H1 (cell line): ENCODE data around the gene STARD9. TPM values are rescaled to one million over a fixed set of nuclear protein-coding genes. Genes with fewer than 3 reads are reported as not detected.

Experiments used
- CTCF ChIA-PET: fragments of 300-600 bp; sonication (Branson Sonifier 250); formaldehyde crosslinking; loops from one replicate; lab custom pipeline; 2021; ENCODE audit not compliant: partially characterized antibody; lab: Charles Lee
- POLR2A ChIA-PET: fragments of 300-600 bp; sonication (Branson Sonifier 250); formaldehyde crosslinking; loops from one replicate; lab custom pipeline; 2021; ENCODE audit warnings: inconsistent platforms; ENCODE audit not compliant: partially characterized antibody; lab: Charles Lee
- DNase-seq, 2 experiments: peaks; one replicate each; pipeline versions ENCODE4 v3.0.0 to v3.0.0-alpha.2; 2010 to 2022; ENCODE audit warnings: low spot score in 2 of 2, low read depth in 1 of 2, mixed read lengths in 1 of 2
- FAIRE-seq: peaks from 2 replicates; lab custom pipeline; 2011; peaks lifted over from hg19 to GRCh38; lab: Jason Lieb, UNC
- H2AFZ ChIP-seq: 2 replicates; pipeline ENCODE4 v1.8.1; 2012; ENCODE audit warnings: low read length, inconsistent platforms
- H2AK5ac ChIP-seq: 2 replicates; pipeline ENCODE4 v1.6.1; 2013; ENCODE audit warnings: low read depth, low read length
- H2BK120ac ChIP-seq: replicated peaks from 2 replicates; pipeline ENCODE3; 2013; ENCODE audit warnings: low read depth, low read length, inconsistent platforms
- H2BK12ac ChIP-seq: 2 replicates; pipeline ENCODE4 v1.6.1; 2013; ENCODE audit warnings: low read depth, low read length
- H2BK15ac ChIP-seq: 2 replicates; pipeline ENCODE4 v1.6.1; 2013; ENCODE audit warnings: low read length
- H2BK20ac ChIP-seq: 2 replicates; pipeline ENCODE4 v1.6.1; 2013; ENCODE audit warnings: low read length
- H2BK5ac ChIP-seq: 2 replicates; pipeline ENCODE4 v1.6.1; 2013; ENCODE audit warnings: low read depth, low read length
- H3K14ac ChIP-seq: 2 replicates; pipeline ENCODE4 v1.6.1; 2013; ENCODE audit warnings: inconsistent platforms; ENCODE audit not compliant: insufficient read length
- H3K18ac ChIP-seq: 2 replicates; pipeline ENCODE4 v1.6.1; 2013; ENCODE audit warnings: low read length; ENCODE audit errors: extremely low read depth
- H3K23ac ChIP-seq: 2 replicates; pipeline ENCODE4 v1.6.1; 2013; ENCODE audit warnings: inconsistent platforms; ENCODE audit not compliant: insufficient read length
- H3K23me2 ChIP-seq: 2 replicates; pipeline ENCODE4 v1.6.1; 2013; ENCODE audit warnings: low read depth, low read length
- H3K27ac ChIP-seq: 2 replicates; pipeline ENCODE4 v1.6.1; 2011; ENCODE audit warnings: low read depth, low read length, inconsistent platforms
- H3K27me3 ChIP-seq, 4 experiments: replicated peaks in 1 of 4; 1 replicate in 1 of 4; 2 replicates in 3 of 4; pipeline versions ENCODE4 v1.6.1 to v1.8.1; 2011 to 2013; ENCODE audit warnings: low read length in 3 of 4, mild to moderate bottlenecking in 3 of 4, inconsistent platforms in 2 of 4, mixed read lengths in 2 of 4, moderate library complexity in 1 of 4; ENCODE audit not compliant: control insufficient read depth in 3 of 4, insufficient read depth in 3 of 4; ENCODE audit errors: extremely low read depth in 1 of 4
- H3K36me3 ChIP-seq, 4 experiments: 2 replicates each; pipeline versions ENCODE4 v1.6.1 to v1.8.1; 2011 to 2013; ENCODE audit warnings: mild to moderate bottlenecking in 4 of 4, low read length in 3 of 4, moderate library complexity in 2 of 4, control low read depth in 1 of 4, inconsistent platforms in 1 of 4; ENCODE audit not compliant: insufficient read depth in 4 of 4, control insufficient read depth in 2 of 4
- H3K4ac ChIP-seq: replicated peaks from 2 replicates; pipeline ENCODE3; 2013; ENCODE audit warnings: low read length, low read depth, mixed read lengths, inconsistent platforms; ENCODE audit not compliant: insufficient read length
- H3K4me1 ChIP-seq, 4 experiments: replicated peaks in 1 of 4; 1 replicate in 1 of 4; 2 replicates in 3 of 4; pipeline versions ENCODE4 v1.6.1 to v1.8.1; 2011 to 2013; ENCODE audit warnings: low read length in 3 of 4, inconsistent platforms in 2 of 4, mixed read lengths in 1 of 4; ENCODE audit not compliant: insufficient read depth in 4 of 4, control insufficient read depth in 3 of 4
- H3K4me2 ChIP-seq, 2 experiments: 2 replicates each; pipeline versions ENCODE4 v1.6.1 to v1.8.1; 2011 to 2013; ENCODE audit warnings: low read depth in 2 of 2, low read length in 2 of 2, control low read depth in 1 of 2, inconsistent platforms in 1 of 2, mild to moderate bottlenecking in 1 of 2; ENCODE audit not compliant: insufficient read depth in 1 of 2
- H3K4me3 ChIP-seq, 4 experiments: fragments of 200-600, 300-600 bp in 1 of 4; sonication (generic), shearing (Covaris generic), sonication (Bioruptor Twin) in 1 of 4; 2 replicates each; pipeline versions ENCODE4 v1.5.1 to v1.8.1; 2011 to 2016; ENCODE audit warnings: low read length in 4 of 4, low read depth in 3 of 4, control low read depth in 2 of 4, inconsistent platforms in 2 of 4, mild to moderate bottlenecking in 2 of 4, mixed read lengths in 1 of 4, moderate library complexity in 1 of 4; ENCODE audit not compliant: insufficient read depth in 2 of 4; ENCODE audit errors: extremely low read depth in 1 of 4
- H3K56ac ChIP-seq: replicated peaks from 2 replicates; pipeline ENCODE3; 2013; ENCODE audit warnings: low read depth, mild to moderate bottlenecking, mixed read lengths, low read length, inconsistent platforms; ENCODE audit not compliant: insufficient read length
- H3K79me1 ChIP-seq: 2 replicates; pipeline ENCODE4 v1.6.1; 2013; ENCODE audit warnings: low read depth, low read length, control low read depth
- H3K79me2 ChIP-seq, 2 experiments: 2 replicates each; pipeline versions ENCODE4 v1.6.1 to v1.8.1; 2012 to 2013; ENCODE audit warnings: low read length in 2 of 2, mild to moderate bottlenecking in 2 of 2, inconsistent platforms in 1 of 2; ENCODE audit not compliant: insufficient read depth in 2 of 2, control insufficient read depth in 1 of 2
- H3K9ac ChIP-seq, 4 experiments: replicated peaks in 1 of 4; 1 replicate in 1 of 4; 2 replicates in 3 of 4; pipeline versions ENCODE4 v1.6.1 to v1.8.1; 2011 to 2013; ENCODE audit warnings: low read depth in 3 of 4, low read length in 3 of 4, control low read depth in 2 of 4, mild to moderate bottlenecking in 2 of 4, moderate library complexity in 2 of 4, inconsistent platforms in 1 of 4; ENCODE audit errors: extremely low read depth in 1 of 4
- H3K9me3 ChIP-seq, 2 experiments: 2 replicates each; pipeline versions ENCODE4 v1.6.1 to v1.8.1; 2012 to 2013; ENCODE audit warnings: mild to moderate bottlenecking in 2 of 2, moderate library complexity in 2 of 2, control low read depth in 1 of 2, inconsistent platforms in 1 of 2, low read depth in 1 of 2, low read length in 1 of 2, mixed read lengths in 1 of 2; ENCODE audit not compliant: insufficient read depth in 2 of 2
- H4K20me1 ChIP-seq, 2 experiments: replicated peaks in 1 of 2; 2 replicates each; pipeline versions ENCODE3 to v1.8.1; 2011 to 2013; ENCODE audit warnings: inconsistent platforms in 2 of 2, low read length in 2 of 2, mild to moderate bottlenecking in 1 of 2; ENCODE audit not compliant: insufficient read depth in 2 of 2, control insufficient read depth in 1 of 2
- H4K5ac ChIP-seq: 2 replicates; pipeline ENCODE4 v1.6.1; 2013; ENCODE audit warnings: low read length, low read depth, mixed read lengths, inconsistent platforms; ENCODE audit not compliant: insufficient read length
- H4K8ac ChIP-seq: 2 replicates; pipeline ENCODE4 v1.8.0; 2013; ENCODE audit warnings: mild to moderate bottlenecking, moderate library complexity, low read length, inconsistent platforms; ENCODE audit not compliant: insufficient read depth; ENCODE audit errors: extremely low read depth
- H4K91ac ChIP-seq: replicated peaks from 2 replicates; pipeline ENCODE3; 2013; ENCODE audit warnings: low read length, mixed read lengths, inconsistent platforms; ENCODE audit not compliant: insufficient read length
- BCL11A ChIP-seq, 2 experiments: IDR thresholded peaks; one replicate each; pipeline ENCODE4 v1.6.1; 2011; ENCODE audit warnings: low read depth in 2 of 2, low read length in 2 of 2, mild to moderate bottlenecking in 2 of 2
- EGR1 ChIP-seq: IDR thresholded peaks from 2 replicates; pipeline ENCODE4 v1.6.1; 2011; ENCODE audit warnings: low read depth, low read length, borderline replicate concordance
- HDAC6 ChIP-seq: IDR thresholded peaks from one replicate; pipeline ENCODE4 v1.7.1; 2012; ENCODE audit warnings: low read depth, mild to moderate bottlenecking, inconsistent platforms, low read length, moderate library complexity
- NRF1 ChIP-seq: IDR thresholded peaks from 2 replicates; pipeline ENCODE4 v1.6.1; 2011; ENCODE audit warnings: mild to moderate bottlenecking, low read depth, low read length, improper control_type of control experiment
- POU5F1 ChIP-seq: IDR thresholded peaks from 2 replicates; pipeline ENCODE4 v1.6.1; 2011; ENCODE audit warnings: low read depth, mild to moderate bottlenecking, low read length, moderate library complexity
- RFX5 ChIP-seq: IDR thresholded peaks from 2 replicates; pipeline ENCODE4 v1.6.1; 2011; ENCODE audit warnings: low read depth, low read length, improper control_type of control experiment, borderline replicate concordance
- TBP ChIP-seq: IDR thresholded peaks from 2 replicates; pipeline ENCODE4 v1.6.1; 2011; ENCODE audit warnings: low read depth, low read length, improper control_type of control experiment
- USF2 ChIP-seq: IDR thresholded peaks from 2 replicates; pipeline ENCODE4 v1.6.1; 2011; ENCODE audit warnings: low read length, improper control_type of control experiment
- WGBS, 2 experiments: shearing (Covaris generic) in 1 of 2; methylation state at CpG; one replicate each; pipeline versions ENCODE4 v1.1.6 to v1.1.7; 2013 to 2015; ENCODE audit warnings: low lambda C conversion rate in 2 of 2, mixed read lengths in 2 of 2, inconsistent platforms in 1 of 2, low coverage in 1 of 2, missing lambda C conversion rate in 1 of 2; ENCODE audit not compliant: insufficient replicate concordance in 2 of 2, insufficient coverage in 1 of 2, insufficient read length in 1 of 2; ENCODE audit errors: extremely low coverage in 1 of 2, missing lambda C conversion rate in 1 of 2; 5-methylcytosine and 5-hydroxymethylcytosine counted together
- polyA plus RNA-seq, 7 experiments: library from polyadenylated mRNA; depleted of rRNA in 3 of 7; stranded (reverse) in 5 of 7; unstranded in 2 of 7; fragments of >200 nt in 5 of 7; fragments of 200-250 nt in 2 of 7; gene quantifications; 1 replicate in 5 of 7; 2 replicates in 1 of 7; 4 replicates in 1 of 7; pipeline versions ENCODE4 v1.2.1 to v1.2.3, GENCODE V29; 2011 to 2013; ENCODE audit warnings: missing spikeins in 2 of 7, mixed read lengths in 2 of 7
- total RNA-seq: library from RNA; stranded (reverse); fragmentation: NEBNext Ultra II Directional; extraction: Animal tissue kit (Norgen Biotek cat#: 25700); gene quantifications from 2 replicates; pipeline ENCODE4 v1.2.1, GENCODE V29; 2021
- TF ChIP-seq, protein P1 (sequence below): IDR thresholded peaks from 2 replicates; pipeline ENCODE4 v1.6.1; 2012; ENCODE audit warnings: low read length, inconsistent platforms
- TF ChIP-seq, protein P2 (sequence below): IDR thresholded peaks from 2 replicates; pipeline ENCODE4 v1.6.1; 2012; ENCODE audit warnings: inconsistent platforms

STARD9 gene
- total and polyA plus RNA-seq, 2 of the 8 experiments (the other 6 are each of a cell fraction or from before 2014, with no cell fraction given) = 2.8 to 7.0 TPM

DNA sequence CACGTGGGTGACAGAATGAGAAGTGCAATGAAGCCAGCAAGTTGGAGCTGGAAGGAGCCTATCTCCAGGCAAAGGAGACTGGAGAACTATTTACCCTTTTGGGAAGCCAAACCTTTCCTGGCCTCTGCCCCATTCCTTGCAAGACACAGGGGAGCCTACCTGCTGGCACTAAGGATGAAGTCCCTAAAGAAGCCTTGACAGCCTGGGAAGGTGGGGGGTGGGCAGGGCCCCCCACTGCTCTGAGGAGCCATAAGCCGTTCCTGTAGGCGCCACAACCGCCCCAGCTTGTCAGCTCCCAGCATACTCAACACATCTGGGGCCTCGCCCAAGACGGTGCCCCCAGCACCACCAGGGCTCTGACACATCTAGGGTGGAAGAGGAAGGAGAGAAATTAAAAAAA is 156.1 kb downstream of the STARD9 start:
- WGBS, 2 experiments = 82% methylated on average over 6 of the region's 6 CpGs; no CpG with 5 or more reads in 1 of the 2 experiments
- POLR2A ChIA-PET = interaction anchor here (0.8 to 7.1 kb wide), 3 partner anchors 10 to 57 kb away, joined by 3 to 27 read pairs (median 5); no protein-coding TSS in a partner anchor
- TF ChIP-seq, protein P1, sequence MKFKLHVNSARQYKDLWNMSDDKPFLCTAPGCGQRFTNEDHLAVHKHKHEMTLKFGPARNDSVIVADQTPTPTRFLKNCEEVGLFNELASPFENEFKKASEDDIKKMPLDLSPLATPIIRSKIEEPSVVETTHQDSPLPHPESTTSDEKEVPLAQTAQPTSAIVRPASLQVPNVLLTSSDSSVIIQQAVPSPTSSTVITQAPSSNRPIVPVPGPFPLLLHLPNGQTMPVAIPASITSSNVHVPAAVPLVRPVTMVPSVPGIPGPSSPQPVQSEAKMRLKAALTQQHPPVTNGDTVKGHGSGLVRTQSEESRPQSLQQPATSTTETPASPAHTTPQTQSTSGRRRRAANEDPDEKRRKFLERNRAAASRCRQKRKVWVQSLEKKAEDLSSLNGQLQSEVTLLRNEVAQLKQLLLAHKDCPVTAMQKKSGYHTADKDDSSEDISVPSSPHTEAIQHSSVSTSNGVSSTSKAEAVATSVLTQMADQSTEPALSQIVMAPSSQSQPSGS = no peak
- TF ChIP-seq USF2 (no peak), EGR1 (no peak), BCL11A (IDR thresholded peaks at IDR 0.05; ENCODE audit: low read depth in 2 of 2, low read length in 2 of 2) (no peak), NRF1 (no peak), POU5F1 (no peak), HDAC6 (no peak), RFX5 (no peak), TBP (no peak)
- TF ChIP-seq, protein P2, sequence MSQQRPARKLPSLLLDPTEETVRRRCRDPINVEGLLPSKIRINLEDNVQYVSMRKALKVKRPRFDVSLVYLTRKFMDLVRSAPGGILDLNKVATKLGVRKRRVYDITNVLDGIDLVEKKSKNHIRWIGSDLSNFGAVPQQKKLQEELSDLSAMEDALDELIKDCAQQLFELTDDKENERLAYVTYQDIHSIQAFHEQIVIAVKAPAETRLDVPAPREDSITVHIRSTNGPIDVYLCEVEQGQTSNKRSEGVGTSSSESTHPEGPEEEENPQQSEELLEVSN = no peak

More for the DNA sequence above, 156.1 kb downstream of the STARD9 start:
- Histone ChIP-seq H3K4me1 (peaks cover 0 to 14% (median 9%) of the 10 kb centered on the region in 4 experiments; a peak in 6 of 7 replicates), H2BK5ac (no peak overlapping the region), H3K4me2 (no peak overlapping the region), H4K20me1 (peaks cover 10 to 15% of the 10 kb centered on the region in 2 experiments), H3K36me3 (peaks cover 8 to 48% (median 16%) of the 10 kb centered on the region in 4 experiments; a peak in 7 of 8 replicates), H3K18ac (no peak overlapping the region), H3K79me1 (no peaks in the 10 kb centered on the region; the same call in 1 of the 2 replicates), H2BK15ac (no peak overlapping the region), H3K23me2 (peaks cover 7% of the 10 kb centered on the region; the same call in 1 of the 2 replicates), H2AFZ (no peak overlapping the region), H3K4ac (no peak overlapping the region), H3K9ac (no peak overlapping the region), H2AK5ac (no peak overlapping the region), H2BK20ac (no peak overlapping the region), H2BK12ac (no peak overlapping the region), H3K4me3 (no peak overlapping the region), H3K27ac (no peak overlapping the region), H3K27me3 (peaks cover 0 to 3% (median 1%) of the 10 kb centered on the region in 4 experiments; a peak in 2 of 7 replicates), H4K8ac (no peak overlapping the region), H3K9me3 (no peaks in the 10 kb centered on the region), H3K56ac (no peak overlapping the region), H3K14ac (no peak overlapping the region), H3K79me2 (no peaks in the 10 kb centered on the region), H4K91ac (no peak overlapping the region), H2BK120ac (no peak overlapping the region), H4K5ac (no peak overlapping the region), H3K23ac (no peak overlapping the region)
- DNase-seq (no peak), FAIRE-seq (no peak)
- CTCF ChIA-PET = interaction anchor here (0.7 to 2.4 kb wide), 4 partner anchors 9 to 195 kb away, joined by 3 to 6 read pairs (median 4); no protein-coding TSS in a partner anchor
